NCI-H345 treated with DMSO at 0.1 percent for 48 hours (cell line): ENCODE results near the gene IRAK3.
A peak's percentile ranks its signal among the peaks of the same experiment; 100 is the strongest.

Source experiments
- DNase-seq: peaks from one replicate; lab custom pipeline; 2025; ENCODE audit not compliant: unreplicated experiment; lab: John Stamatoyannopoulos, UW

IRAK3 gene

GRCh38 chr12:66188584-66189485 is at the start of gene IRAK3:
Gene IRAK3, plus strand, starts transcription at chr12:66189214. Its CDS starts 86 bp downstream, at chr12:66189300.
- DNase-seq, result no peak

GRCh38 chr12:66139328-66139727 is 49.7 kb upstream of the IRAK3 start:
- DNase-seq, result no peak

GRCh38 chr12:66140731-66141130 is 48.3 kb upstream of the IRAK3 start:
- no peak for DNase-seq

- no peak for DNase-seq
Measured at GRCh38 chr12:66141299-66141698, 47.7 kb upstream of the IRAK3 start.

- no peak for DNase-seq
Measured at GRCh38 chr12:66142826-66143225, 46.2 kb upstream of the IRAK3 start.

- DNase-seq, result no peak
Measured at GRCh38 chr12:66143868-66144267, 45.1 kb upstream of the IRAK3 start.

- peak; percentile 3 for DNase-seq
Measured at GRCh38 chr12:66144791-66145754, 43.9 kb upstream of the IRAK3 start.

GRCh38 chr12:66149702-66150398 is 39.2 kb upstream of the IRAK3 start:
- no peak for DNase-seq

- no peak for DNase-seq
Measured at GRCh38 chr12:66152732-66153131, 36.3 kb upstream of the IRAK3 start.

GRCh38 chr12:66154776-66155175 is 34.2 kb upstream of the IRAK3 start:
- DNase-seq, result no peak

GRCh38 chr12:66156654-66157053 is 32.4 kb upstream of the IRAK3 start:
- DNase-seq, result no peak

- DNase-seq, result no peak
Measured at GRCh38 chr12:66159123-66159522, 29.9 kb upstream of the IRAK3 start.

- DNase-seq, result no peak
Measured at GRCh38 chr12:66160704-66161103, 28.3 kb upstream of the IRAK3 start.

GRCh38 chr12:66162701-66163100 is 26.3 kb upstream of the IRAK3 start:
- no peak for DNase-seq

GRCh38 chr12:66163289-66163688 is 25.7 kb upstream of the IRAK3 start:
- DNase-seq, result no peak

GRCh38 chr12:66164349-66164821 is 24.6 kb upstream of the IRAK3 start:
- DNase-seq, result no peak

GRCh38 chr12:66165141-66165540 is 23.9 kb upstream of the IRAK3 start:
- no peak for DNase-seq

- no peak for DNase-seq
Measured at GRCh38 chr12:66166561-66166960, 22.5 kb upstream of the IRAK3 start.

GRCh38 chr12:66168410-66168809 is 20.6 kb upstream of the IRAK3 start:
- DNase-seq, result no peak

- DNase-seq, result peak; percentile 80
Measured at GRCh38 chr12:66169221-66170170, 19.5 kb upstream of the IRAK3 start, which contains the start of gene TMBIM4. Gene TMBIM4, minus strand, starts transcription at chr12:66169996. Its CDS starts 45 bp downstream, at chr12:66169951.
